ENCODE results near the gene RGS6. TPM values are rescaled to one million over a fixed set of nuclear protein-coding genes. Genes with fewer than 3 reads are reported as not detected.

RGS6 gene
- total RNA-seq, 1 donor = 2.5 TPM

DNA sequence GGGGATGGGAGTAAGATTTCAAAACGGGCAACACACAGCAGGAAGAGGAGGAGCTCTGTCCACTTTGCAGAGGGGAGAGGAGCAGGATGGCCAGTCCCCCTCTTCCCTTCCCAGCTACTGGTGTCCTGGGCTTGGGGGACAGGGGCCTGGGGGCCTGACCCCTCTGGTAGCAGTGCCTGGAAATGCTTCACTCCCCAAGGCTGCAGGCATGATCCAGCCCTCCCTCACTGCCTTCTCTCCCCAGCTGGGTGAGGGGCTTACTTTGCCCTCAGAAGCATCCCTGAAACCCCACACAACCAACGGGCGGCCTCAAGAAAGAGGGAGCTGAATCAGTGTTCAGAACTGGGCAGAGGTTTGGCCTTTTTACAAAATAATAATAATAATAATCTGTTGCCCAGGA, 682.1 kb downstream of the RGS6 start:
- H3K27me3 ChIP-seq (ENCODE audit: insufficient read depth, low read length) = no peaks in the 10 kb centered on the region
- no peak overlapping the region for H3K4me3 ChIP-seq (ENCODE audit: low read length)
- H3K4me1 ChIP-seq (ENCODE audit: insufficient read depth, low read length) = no peaks in the 10 kb centered on the region
- no peaks in the 10 kb centered on the region for H3K9me3 ChIP-seq (ENCODE audit: low read depth, low read length)

DNA sequence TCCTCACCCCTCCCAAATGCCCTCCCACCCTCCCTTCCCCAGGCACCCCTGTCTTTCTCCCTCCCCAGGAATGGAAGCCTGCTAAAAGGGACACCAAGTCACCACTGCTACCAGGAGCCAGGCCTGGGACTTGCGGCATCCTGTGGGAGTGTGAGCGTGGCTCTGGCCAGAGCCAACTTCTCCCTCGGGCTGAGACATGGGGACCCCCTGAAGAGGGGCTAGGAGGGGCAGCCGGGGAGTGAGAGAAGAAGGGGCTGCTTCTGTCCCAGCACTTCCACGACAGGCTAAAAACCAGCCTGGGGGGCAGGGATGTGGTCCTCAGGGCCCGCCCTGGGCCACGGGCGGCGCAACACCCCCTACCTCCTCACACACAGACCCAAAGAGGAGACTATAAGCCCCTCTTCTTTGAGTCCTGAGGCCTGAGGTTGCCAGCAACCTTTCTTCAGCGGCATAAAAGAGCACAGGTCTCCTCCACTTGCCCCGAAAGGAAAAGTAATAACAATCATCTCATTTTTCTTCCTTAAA, 682.7 kb downstream of the RGS6 start:
- no peaks in the 10 kb centered on the region for H3K27me3 ChIP-seq (ENCODE audit: insufficient read depth, low read length)
- H3K4me1 ChIP-seq (ENCODE audit: insufficient read depth, low read length) = no peaks in the 10 kb centered on the region
- no peaks in the 10 kb centered on the region for H3K9me3 ChIP-seq (ENCODE audit: low read depth, low read length)
- H3K4me3 ChIP-seq (ENCODE audit: low read length) = no peak overlapping the region

DNA sequence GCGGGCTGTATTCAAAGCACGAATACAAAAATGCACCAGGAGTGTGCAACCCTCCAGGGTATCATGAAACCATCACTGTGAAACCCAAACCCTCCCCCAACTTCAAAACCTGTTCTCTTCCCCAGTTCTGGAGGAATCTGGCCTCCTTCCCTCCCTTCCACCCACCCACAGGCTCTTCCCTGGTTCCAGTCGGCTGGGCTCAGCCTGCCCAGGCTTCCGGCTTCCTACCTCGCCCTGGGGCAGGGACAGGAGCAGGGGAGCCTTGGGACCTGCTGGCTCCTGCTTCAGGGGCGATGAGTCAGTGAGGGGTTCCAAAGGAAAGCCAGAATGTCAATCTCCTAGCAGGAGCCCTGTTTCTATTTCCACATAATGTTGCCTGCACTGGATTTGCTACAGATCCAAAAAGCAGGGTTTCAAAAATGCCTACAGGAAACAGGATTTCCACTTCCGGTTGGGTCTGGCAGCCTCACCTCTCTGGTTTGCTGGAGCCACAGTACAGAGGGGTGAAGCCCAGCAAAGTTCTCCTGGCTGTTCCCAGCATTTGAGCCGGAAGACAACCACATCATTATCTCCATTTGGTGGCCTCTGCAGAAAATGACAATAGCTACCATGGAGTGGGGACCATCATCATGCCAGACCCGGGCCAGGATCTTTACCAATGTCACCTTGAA, 683.4 kb downstream of the RGS6 start:
- no peaks in the 10 kb centered on the region for H3K4me1 ChIP-seq (ENCODE audit: insufficient read depth, low read length)
- H3K4me3 ChIP-seq (ENCODE audit: low read length) = no peak overlapping the region
- H3K9me3 ChIP-seq (ENCODE audit: low read depth, low read length) = no peaks in the 10 kb centered on the region
- H3K27me3 ChIP-seq (ENCODE audit: insufficient read depth, low read length) = no peaks in the 10 kb centered on the region
